Gastroesophageal sphincter (tissue), 3 donors: ENCODE data around the gene NR4A3.

Experiments used
- CTCF ChIP-seq, 4 experiments: fragments of 200-600 bp in 2 of 4; fragments of 450-650 bp in 2 of 4; sonication (generic) in 1 of 4; IDR thresholded peaks; one replicate each; pipeline ENCODE4 v1.5.1; 2017 to 2019; ENCODE audit warnings: antibody characterized with exemption in 4 of 4, mild to moderate bottlenecking in 2 of 4, moderate library complexity in 2 of 4
- POLR2AphosphoS5 ChIP-seq: sonication (generic); formaldehyde crosslinking; IDR thresholded peaks from one replicate; pipeline ENCODE4 v1.6.1; 2017; ENCODE audit warnings: antibody characterized with exemption

GRCh38 chr9:99822806-99823591 is 1.3 kb downstream of the NR4A3 start:
- TF ChIP-seq CTCF (IDR thresholded peaks at IDR 0.05), result no peak
- no peak for TF ChIP-seq POLR2AphosphoS5
